GM12878 (cell line): ENCODE measurements around the gene KYAT1. TPM values are rescaled to one million over a fixed set of nuclear protein-coding genes. Genes with fewer than 3 reads are reported as not detected.

Experiments
- ATAC-seq: fragments of 200-7000 bp; cut with Tn5 transposase; 3 replicates; pipeline ENCODE4 v1.9.1; 2020; ENCODE audit warnings: mild to moderate bottlenecking, moderate library complexity
- BruUV-seq: library from RNA; stranded (reverse); fragments of 400-500 nt; replicated peaks from 2 replicates; lab custom pipeline; 2021; lab: Mats Ljungman, UMichigan
- CTCF ChIA-PET: fragments of 300-600 bp; sonication (Branson Sonifier 250); formaldehyde crosslinking; extraction: SDS; loops from one replicate; lab custom pipeline; 2021; ENCODE audit warnings: inconsistent platforms; lab: Yijun Ruan, JAX
- POLR2A ChIA-PET: fragments of 350-600 bp; formaldehyde crosslinking; extraction: SDS; loops from one replicate; lab custom pipeline; 2021; ENCODE audit warnings: inconsistent platforms; lab: Charles Lee
- RAD21 ChIA-PET: fragments of 300-600 bp; sonication (Branson Sonifier 250); formaldehyde crosslinking; loops from one replicate; lab custom pipeline; 2023; ENCODE audit warnings: antibody characterized with exemption; ENCODE audit not compliant: unreplicated experiment; lab: Charles Lee
- SMC1A ChIA-PET: fragments of 300-600 bp; sonication (Branson Sonifier 250); formaldehyde crosslinking; loops from one replicate; lab custom pipeline; 2023; ENCODE audit not compliant: unreplicated experiment, uncharacterized antibody; lab: Charles Lee
- DNase-seq: peaks from one replicate; pipeline ENCODE4 v3.0.0-alpha.2; 2011; ENCODE audit warnings: low read depth, low spot score
- FAIRE-seq: peaks from 3 replicates; lab custom pipeline; 2011; peaks lifted over from hg19 to GRCh38; lab: Jason Lieb, UNC
- H2AFZ ChIP-seq: 2 replicates; pipeline ENCODE4 v1.6.0; 2011; ENCODE audit warnings: low read depth, low read length, control low read depth; ENCODE audit not compliant: control insufficient read depth
- H3K27ac ChIP-seq: 2 replicates; pipeline ENCODE4 v1.5.1; 2011; ENCODE audit warnings: control low read depth; ENCODE audit not compliant: control insufficient read depth, insufficient read depth
- H3K27me3 ChIP-seq, 2 experiments: replicated peaks in 1 of 2; 2 replicates each; pipeline versions ENCODE4 v1.6.0 to v1.6.1; 2011; ENCODE audit warnings: low read length in 1 of 2; ENCODE audit not compliant: control insufficient read depth in 2 of 2, insufficient read depth in 2 of 2
- H3K36me3 ChIP-seq, 2 experiments: 2 replicates each; pipeline ENCODE4 v1.5.1; 2011; ENCODE audit warnings: low read length in 1 of 2; ENCODE audit not compliant: control insufficient read depth in 2 of 2, insufficient read depth in 2 of 2
- H3K4me1 ChIP-seq: 2 replicates; pipeline ENCODE4 v1.6.1; 2011; ENCODE audit warnings: mild to moderate bottlenecking, low read length, moderate library complexity, mixed read lengths; ENCODE audit not compliant: control insufficient read depth, insufficient read depth
- H3K4me2 ChIP-seq: 2 replicates; pipeline ENCODE4 v1.6.0; 2011; ENCODE audit warnings: control low read depth; ENCODE audit not compliant: control insufficient read depth, insufficient read depth
- H3K4me3 ChIP-seq: fragments of 200-600 bp; sonication (generic); 2 replicates; pipeline ENCODE4 v1.5.1; 2016
- H3K79me2 ChIP-seq: 2 replicates; pipeline ENCODE4 v1.6.0; 2011; ENCODE audit warnings: low read length; ENCODE audit not compliant: control insufficient read depth, insufficient read depth
- H3K9ac ChIP-seq: 2 replicates; pipeline ENCODE4 v1.8.0; 2011; ENCODE audit warnings: low read length, control low read depth, mixed read lengths; ENCODE audit not compliant: control insufficient read depth, insufficient read depth
- H3K9me3 ChIP-seq: replicated peaks from 3 replicates; pipeline ENCODE4 v1.5.1; 2011; ENCODE audit warnings: mild to moderate bottlenecking, low read length; ENCODE audit not compliant: control insufficient read depth, insufficient read depth
- H4K20me1 ChIP-seq: 2 replicates; pipeline ENCODE4 v1.6.0; 2011; ENCODE audit not compliant: control insufficient read depth, insufficient read depth
- ESRRA ChIP-seq: IDR thresholded peaks from 2 replicates; pipeline ENCODE4 v1.6.1; 2012; ENCODE audit warnings: mild to moderate bottlenecking, low read length, improper control_type of control experiment
- FOS ChIP-seq: IDR thresholded peaks from 3 replicates; pipeline ENCODE4 v1.6.1; 2011; ENCODE audit warnings: borderline replicate concordance; ENCODE audit not compliant: insufficient read length; ENCODE audit errors: extremely low read depth
- HCFC1 ChIP-seq: fragments of 150-350 bp; IDR thresholded peaks from 2 replicates; pipeline ENCODE4 v1.6.1; 2014; ENCODE audit warnings: low read length
- MYC ChIP-seq: IDR thresholded peaks from 2 replicates; pipeline ENCODE4 v1.6.1; 2011; ENCODE audit warnings: mild to moderate bottlenecking, low read length, moderate library complexity, inconsistent platforms; ENCODE audit not compliant: insufficient read depth, insufficient replicate concordance, insufficient read length, severe bottlenecking
- NBN ChIP-seq: fragments of 450-650 bp; IDR thresholded peaks from 2 replicates; pipeline ENCODE4 v1.6.1; 2016
- PML ChIP-seq: IDR thresholded peaks from 2 replicates; pipeline ENCODE4 v1.6.1; 2012; ENCODE audit warnings: low read length, inconsistent platforms
- POLR2AphosphoS2 ChIP-seq: IDR thresholded peaks from 2 replicates; pipeline ENCODE4 v1.6.1; 2011; ENCODE audit warnings: low read depth, mild to moderate bottlenecking, low read length, improper control_type of control experiment, moderate library complexity
- SMC3 ChIP-seq: IDR thresholded peaks from 2 replicates; pipeline ENCODE4 v1.6.1; 2011; ENCODE audit warnings: low read length, improper control_type of control experiment, borderline replicate concordance
- TARDBP ChIP-seq: IDR thresholded peaks from 2 replicates; pipeline ENCODE4 v1.6.1; 2016; ENCODE audit warnings: borderline replicate concordance
- WGBS: methylation state at CpG from one replicate; pipeline ENCODE4 v1.1.6; 2016; ENCODE audit warnings: low lambda C conversion rate; ENCODE audit not compliant: insufficient replicate concordance, insufficient coverage; ENCODE audit errors: missing lambda C conversion rate; 5-methylcytosine and 5-hydroxymethylcytosine counted together
- in situ Hi-C: fragments of 300-500 bp; cut with MboI; formaldehyde crosslinking; loops from 9 replicates; pipeline ENCODE4 v1.14.3; 2018; ENCODE audit warnings: mixed read lengths
- intact Hi-C: fragments of 100-400 bp; cut with micrococcal nuclease; formaldehyde crosslinking; loops from one replicate; pipeline ENCODE4 v1.14.2; 2022; ENCODE audit not compliant: unreplicated experiment
- polyA plus RNA-seq, 11 experiments: library from polyadenylated mRNA; depleted of rRNA in 4 of 11; unstranded in 6 of 11; stranded (reverse) in 5 of 11; fragments of >200 nt; fragmentation: Nextera tagmentation in 4 of 11; fragmentation: Illumina TruSeq in 1 of 11; extraction: Ambion mirVana in 4 of 11; extraction: Trizol in 1 of 11; gene quantifications; 1 replicate in 1 of 11; 2 replicates in 10 of 11; pipeline versions ENCODE4 v1.2.1 to v1.2.3, GENCODE V29; 2011 to 2016; ENCODE audit warnings: inconsistent platforms in 2 of 11, missing spikeins in 2 of 11, low read depth in 1 of 11
- total RNA-seq, 4 experiments: library from RNA; depleted of rRNA in 3 of 4; stranded (reverse); fragments of >200 nt in 3 of 4; fragmentation: Illumina TruSeq in 1 of 4; extraction: Trizol in 1 of 4; gene quantifications; 2 replicates each; pipeline versions ENCODE4 v1.2.1 to v1.2.3, GENCODE V29; 2013 to 2021
- TF ChIP-seq, protein P1 (sequence below): fragments of 450-650 bp; IDR thresholded peaks from 2 replicates; pipeline ENCODE4 v1.6.1; 2018; ENCODE audit warnings: borderline replicate concordance, mild to moderate bottlenecking; ENCODE audit not compliant: partially characterized antibody
- TF ChIP-seq, protein P2 (sequence below): IDR thresholded peaks from 2 replicates; pipeline ENCODE4 v1.6.1; 2011; ENCODE audit warnings: borderline replicate concordance, low read depth, mild to moderate bottlenecking, moderate library complexity, mixed read lengths, low read length; ENCODE audit not compliant: insufficient read depth; ENCODE audit errors: extremely low read length
- TF ChIP-seq, protein P3 (sequence below): IDR thresholded peaks from 2 replicates; pipeline ENCODE4 v1.6.1; 2012; ENCODE audit warnings: improper control_type of control experiment, low read depth, low read length; ENCODE audit not compliant: insufficient replicate concordance

KYAT1 gene
- total and polyA plus RNA-seq, 10 of the 15 experiments (the other 5 are each of a cell fraction or from before 2014, with no cell fraction given), result 5.8 to 15.7 (median 11.4) TPM

DNA sequence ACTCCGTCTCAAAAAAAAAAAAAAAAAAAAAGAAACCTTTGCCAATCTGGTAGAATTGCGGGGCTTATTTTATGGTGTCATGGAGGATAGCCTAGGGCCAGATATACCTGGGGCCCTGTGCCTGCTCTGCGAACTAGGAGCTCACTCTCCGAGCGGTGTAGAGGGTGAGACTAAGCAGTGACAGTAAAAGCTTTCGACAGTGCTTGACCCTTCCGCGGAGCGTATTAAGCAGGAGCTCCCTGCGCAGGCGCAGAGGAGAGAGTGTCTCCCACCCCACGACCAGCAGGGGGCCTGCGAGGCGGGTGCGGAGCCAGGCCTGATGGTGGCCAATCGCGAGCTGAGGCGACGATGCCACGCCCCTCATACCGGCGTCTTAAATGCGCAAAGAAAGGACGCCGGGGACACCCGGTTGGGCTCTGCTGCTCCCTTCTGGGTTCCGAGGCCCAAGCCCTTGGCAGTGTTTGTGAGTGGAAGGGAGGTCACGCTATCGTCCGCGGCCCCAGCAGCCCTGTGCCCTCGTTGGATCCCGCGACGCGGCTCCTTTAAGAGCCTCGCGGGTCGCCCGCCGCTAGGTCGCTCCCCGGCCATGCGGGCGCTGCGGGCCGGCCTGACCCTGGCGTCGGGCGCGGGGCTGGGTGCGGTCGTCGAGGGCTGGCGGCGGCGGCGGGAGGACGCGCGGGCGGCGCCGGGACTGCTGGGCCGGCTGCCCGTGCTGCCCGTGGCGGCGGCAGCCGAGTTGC, 63.5 kb downstream of the KYAT1 start, which contains the start of gene ENDOG (continued):
- TF ChIP-seq HCFC1 (peak; percentile 26; the same call in 1 of the 2 replicates), FOS (no peak), PML (peak; percentile 39; the same call in 1 of the 2 replicates), ESRRA (no peak)

DNA sequence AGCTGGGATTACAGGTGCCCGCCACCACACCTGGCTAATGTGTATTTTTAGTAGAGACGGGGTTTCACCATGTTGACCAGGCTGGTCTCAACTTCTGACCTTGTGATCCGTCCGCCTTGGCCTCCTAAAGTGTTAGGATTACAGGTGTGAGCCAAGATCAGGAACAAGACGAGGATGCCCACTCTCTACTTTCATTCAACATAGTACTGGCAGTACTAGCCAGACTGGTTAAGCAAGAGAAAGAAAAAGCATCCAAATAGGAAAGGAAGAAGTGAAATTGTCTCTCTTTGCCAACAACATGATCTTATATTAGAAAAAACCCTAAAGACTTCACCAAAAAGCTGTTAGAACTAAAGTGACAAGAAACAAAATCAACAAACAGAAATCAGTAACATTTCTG, 70.9 kb downstream of the KYAT1 start:
- H3K36me3 ChIP-seq, result peaks cover 4 to 12% of the 10 kb centered on the region in 2 experiments; a peak in 3 of 4 replicates
- in situ Hi-C loops, result no loop called here
- H3K4me3 ChIP-seq, result no peak overlapping the region
- intact Hi-C loops, result loop anchor here (10.0 kb wide), 1 partner anchor 166 kb away; no protein-coding TSS in a partner anchor
- no peak overlapping the region for H3K27ac ChIP-seq
- no peak overlapping the region for H3K4me2 ChIP-seq
- no peak for ATAC-seq
- H3K27me3 ChIP-seq, result no peaks in the 10 kb centered on the region
- SMC1A ChIA-PET, result interaction anchor here (0.6 kb wide), 1 partner anchor 111 kb away, joined by 3 read pairs; no protein-coding TSS in a partner anchor
- no TSS peak for BruUV-seq
- POLR2A ChIA-PET, result no interaction called here
- 82% methylated on average over 5 of the region's 5 CpGs for WGBS
- no peaks in the 10 kb centered on the region for H3K4me1 ChIP-seq
- no peak for DNase-seq
- H3K9ac ChIP-seq, result no peak overlapping the region
- RAD21 ChIA-PET, result no interaction called here
- CTCF ChIA-PET, result no interaction called here
- H3K79me2 ChIP-seq, result no peaks in the 10 kb centered on the region
- H4K20me1 ChIP-seq, result no peaks in the 10 kb centered on the region
- no peaks in the 10 kb centered on the region for H3K9me3 ChIP-seq
- no peak for FAIRE-seq
- H2AFZ ChIP-seq, result no peak overlapping the region
- TF ChIP-seq, protein P1, sequence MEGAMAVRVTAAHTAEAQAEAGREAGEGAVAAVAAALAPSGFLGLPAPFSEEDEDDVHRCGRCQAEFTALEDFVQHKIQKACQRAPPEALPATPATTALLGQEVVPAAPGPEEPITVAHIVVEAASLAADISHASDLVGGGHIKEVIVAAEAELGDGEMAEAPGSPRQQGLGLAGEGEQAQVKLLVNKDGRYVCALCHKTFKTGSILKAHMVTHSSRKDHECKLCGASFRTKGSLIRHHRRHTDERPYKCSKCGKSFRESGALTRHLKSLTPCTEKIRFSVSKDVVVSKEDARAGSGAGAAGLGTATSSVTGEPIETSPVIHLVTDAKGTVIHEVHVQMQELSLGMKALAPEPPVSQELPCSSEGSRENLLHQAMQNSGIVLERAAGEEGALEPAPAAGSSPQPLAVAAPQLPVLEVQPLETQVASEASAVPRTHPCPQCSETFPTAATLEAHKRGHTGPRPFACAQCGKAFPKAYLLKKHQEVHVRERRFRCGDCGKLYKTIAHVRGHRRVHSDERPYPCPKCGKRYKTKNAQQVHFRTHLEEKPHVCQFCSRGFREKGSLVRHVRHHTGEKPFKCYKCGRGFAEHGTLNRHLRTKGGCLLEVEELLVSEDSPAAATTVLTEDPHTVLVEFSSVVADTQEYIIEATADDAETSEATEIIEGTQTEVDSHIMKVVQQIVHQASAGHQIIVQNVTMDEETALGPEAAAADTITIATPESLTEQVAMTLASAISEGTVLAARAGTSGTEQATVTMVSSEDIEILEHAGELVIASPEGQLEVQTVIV, result no peak
- TF ChIP-seq TARDBP (no peak), SMC3 (no peak), MYC (no peak), NBN (no peak), POLR2AphosphoS2 (no peak)
- TF ChIP-seq, protein P2, sequence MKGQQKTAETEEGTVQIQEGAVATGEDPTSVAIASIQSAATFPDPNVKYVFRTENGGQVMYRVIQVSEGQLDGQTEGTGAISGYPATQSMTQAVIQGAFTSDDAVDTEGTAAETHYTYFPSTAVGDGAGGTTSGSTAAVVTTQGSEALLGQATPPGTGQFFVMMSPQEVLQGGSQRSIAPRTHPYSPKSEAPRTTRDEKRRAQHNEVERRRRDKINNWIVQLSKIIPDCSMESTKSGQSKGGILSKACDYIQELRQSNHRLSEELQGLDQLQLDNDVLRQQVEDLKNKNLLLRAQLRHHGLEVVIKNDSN, result no peak
- TF ChIP-seq, protein P3, sequence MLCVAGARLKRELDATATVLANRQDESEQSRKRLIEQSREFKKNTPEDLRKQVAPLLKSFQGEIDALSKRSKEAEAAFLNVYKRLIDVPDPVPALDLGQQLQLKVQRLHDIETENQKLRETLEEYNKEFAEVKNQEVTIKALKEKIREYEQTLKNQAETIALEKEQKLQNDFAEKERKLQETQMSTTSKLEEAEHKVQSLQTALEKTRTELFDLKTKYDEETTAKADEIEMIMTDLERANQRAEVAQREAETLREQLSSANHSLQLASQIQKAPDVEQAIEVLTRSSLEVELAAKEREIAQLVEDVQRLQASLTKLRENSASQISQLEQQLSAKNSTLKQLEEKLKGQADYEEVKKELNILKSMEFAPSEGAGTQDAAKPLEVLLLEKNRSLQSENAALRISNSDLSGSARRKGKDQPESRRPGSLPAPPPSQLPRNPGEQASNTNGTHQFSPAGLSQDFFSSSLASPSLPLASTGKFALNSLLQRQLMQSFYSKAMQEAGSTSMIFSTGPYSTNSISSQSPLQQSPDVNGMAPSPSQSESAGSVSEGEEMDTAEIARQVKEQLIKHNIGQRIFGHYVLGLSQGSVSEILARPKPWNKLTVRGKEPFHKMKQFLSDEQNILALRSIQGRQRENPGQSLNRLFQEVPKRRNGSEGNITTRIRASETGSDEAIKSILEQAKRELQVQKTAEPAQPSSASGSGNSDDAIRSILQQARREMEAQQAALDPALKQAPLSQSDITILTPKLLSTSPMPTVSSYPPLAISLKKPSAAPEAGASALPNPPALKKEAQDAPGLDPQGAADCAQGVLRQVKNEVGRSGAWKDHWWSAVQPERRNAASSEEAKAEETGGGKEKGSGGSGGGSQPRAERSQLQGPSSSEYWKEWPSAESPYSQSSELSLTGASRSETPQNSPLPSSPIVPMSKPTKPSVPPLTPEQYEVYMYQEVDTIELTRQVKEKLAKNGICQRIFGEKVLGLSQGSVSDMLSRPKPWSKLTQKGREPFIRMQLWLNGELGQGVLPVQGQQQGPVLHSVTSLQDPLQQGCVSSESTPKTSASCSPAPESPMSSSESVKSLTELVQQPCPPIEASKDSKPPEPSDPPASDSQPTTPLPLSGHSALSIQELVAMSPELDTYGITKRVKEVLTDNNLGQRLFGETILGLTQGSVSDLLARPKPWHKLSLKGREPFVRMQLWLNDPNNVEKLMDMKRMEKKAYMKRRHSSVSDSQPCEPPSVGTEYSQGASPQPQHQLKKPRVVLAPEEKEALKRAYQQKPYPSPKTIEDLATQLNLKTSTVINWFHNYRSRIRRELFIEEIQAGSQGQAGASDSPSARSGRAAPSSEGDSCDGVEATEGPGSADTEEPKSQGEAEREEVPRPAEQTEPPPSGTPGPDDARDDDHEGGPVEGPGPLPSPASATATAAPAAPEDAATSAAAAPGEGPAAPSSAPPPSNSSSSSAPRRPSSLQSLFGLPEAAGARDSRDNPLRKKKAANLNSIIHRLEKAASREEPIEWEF, result no peak
